Stimulated activated CD4-positive, alpha-beta T cell treated with anti-CD3 and anti-CD28 coated beads, Interleukin-12 subunit alpha, Interleukin-12 subunit beta, amount 100 ng/mL, for 4 hours (primary cell): ENCODE results near the gene SLC24A4.

Experiments used
- DNase-seq: peaks from one replicate; pipeline ENCODE4 v3.0.0-alpha.2; 2020

SLC24A4 gene

GRCh38 chr14:92323011-92323915, at the start of gene SLC24A4:
TSS of gene SLC24A4 (plus strand) at chr14:92323165. CDS start at chr14:92323831, 666 bp downstream.
- DNase-seq: no peak

GRCh38 chr14:92273166-92273565, 49.8 kb upstream of the SLC24A4 start:
- DNase-seq: no peak

- DNase-seq: no peak
Observed at GRCh38 chr14:92274055-92274454, 48.9 kb upstream of the SLC24A4 start.

GRCh38 chr14:92276074-92276473, 46.9 kb upstream of the SLC24A4 start:
- no peak for DNase-seq

- DNase-seq: no peak
Observed at GRCh38 chr14:92277031-92277430, 45.9 kb upstream of the SLC24A4 start.

GRCh38 chr14:92280554-92281262, 42.3 kb upstream of the SLC24A4 start:
- no peak for DNase-seq

- DNase-seq: no peak
Observed at GRCh38 chr14:92282669-92283068, 40.3 kb upstream of the SLC24A4 start.

GRCh38 chr14:92285311-92285710, 37.7 kb upstream of the SLC24A4 start:
- DNase-seq: no peak

- DNase-seq: no peak
Observed at GRCh38 chr14:92287987-92288386, 35.0 kb upstream of the SLC24A4 start.

GRCh38 chr14:92288994-92289660, 33.8 kb upstream of the SLC24A4 start:
- DNase-seq: no peak

GRCh38 chr14:92292673-92293072, 30.3 kb upstream of the SLC24A4 start:
- no peak for DNase-seq

- DNase-seq: no peak
Observed at GRCh38 chr14:92294506-92294905, 28.5 kb upstream of the SLC24A4 start.

GRCh38 chr14:92297818-92298595, 25.0 kb upstream of the SLC24A4 start:
- no peak for DNase-seq

- no peak for DNase-seq
Observed at GRCh38 chr14:92302481-92302880, 20.5 kb upstream of the SLC24A4 start.

- no peak for DNase-seq
Observed at GRCh38 chr14:92308716-92309115, 14.2 kb upstream of the SLC24A4 start.

- no peak for DNase-seq
Observed at GRCh38 chr14:92309968-92310530, 12.9 kb upstream of the SLC24A4 start.

- no peak for DNase-seq
Observed at GRCh38 chr14:92310776-92311375, 12.1 kb upstream of the SLC24A4 start.

GRCh38 chr14:92314182-92314581, 8.8 kb upstream of the SLC24A4 start:
- DNase-seq: no peak

GRCh38 chr14:92315050-92315805, 7.7 kb upstream of the SLC24A4 start:
- no peak for DNase-seq

GRCh38 chr14:92316176-92316575, 6.8 kb upstream of the SLC24A4 start:
- no peak for DNase-seq

GRCh38 chr14:92316937-92317336, 6.0 kb upstream of the SLC24A4 start:
- DNase-seq: no peak
